ENCODE results near the gene ISCA1.

ISCA1 gene

DNA sequence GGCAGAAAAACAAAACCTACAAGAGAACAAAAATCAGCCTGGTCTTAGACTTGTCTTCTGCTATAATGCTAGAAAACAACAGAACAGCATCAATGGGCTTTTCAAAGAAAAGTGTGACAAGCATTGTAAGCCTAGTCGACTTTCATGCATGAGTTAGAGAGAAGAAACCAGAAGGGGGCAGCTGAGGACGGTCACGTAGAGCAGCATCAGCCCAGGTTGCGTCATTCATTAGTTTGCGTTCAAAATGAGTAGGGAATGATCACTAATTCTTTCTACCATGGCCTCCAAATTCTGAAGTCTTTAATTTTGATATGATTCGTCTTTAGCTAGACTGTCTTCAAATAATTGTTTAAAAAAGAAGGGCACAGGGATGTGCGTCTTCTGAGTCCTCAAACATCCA lies 4.7 kb upstream of the ISCA1 start:
- H3K4me3 ChIP-seq (replicated peaks; ENCODE audit: low read depth, low read length): no peak overlapping the region
- TF ChIP-seq, protein P1, sequence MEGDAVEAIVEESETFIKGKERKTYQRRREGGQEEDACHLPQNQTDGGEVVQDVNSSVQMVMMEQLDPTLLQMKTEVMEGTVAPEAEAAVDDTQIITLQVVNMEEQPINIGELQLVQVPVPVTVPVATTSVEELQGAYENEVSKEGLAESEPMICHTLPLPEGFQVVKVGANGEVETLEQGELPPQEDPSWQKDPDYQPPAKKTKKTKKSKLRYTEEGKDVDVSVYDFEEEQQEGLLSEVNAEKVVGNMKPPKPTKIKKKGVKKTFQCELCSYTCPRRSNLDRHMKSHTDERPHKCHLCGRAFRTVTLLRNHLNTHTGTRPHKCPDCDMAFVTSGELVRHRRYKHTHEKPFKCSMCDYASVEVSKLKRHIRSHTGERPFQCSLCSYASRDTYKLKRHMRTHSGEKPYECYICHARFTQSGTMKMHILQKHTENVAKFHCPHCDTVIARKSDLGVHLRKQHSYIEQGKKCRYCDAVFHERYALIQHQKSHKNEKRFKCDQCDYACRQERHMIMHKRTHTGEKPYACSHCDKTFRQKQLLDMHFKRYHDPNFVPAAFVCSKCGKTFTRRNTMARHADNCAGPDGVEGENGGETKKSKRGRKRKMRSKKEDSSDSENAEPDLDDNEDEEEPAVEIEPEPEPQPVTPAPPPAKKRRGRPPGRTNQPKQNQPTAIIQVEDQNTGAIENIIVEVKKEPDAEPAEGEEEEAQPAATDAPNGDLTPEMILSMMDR (IDR thresholded peaks at IDR 0.05; ENCODE audit: low read length, missing control alignments): peak; percentile 45
- peak; percentile 60 for DNase-seq (ENCODE audit: low read depth)

DNA sequence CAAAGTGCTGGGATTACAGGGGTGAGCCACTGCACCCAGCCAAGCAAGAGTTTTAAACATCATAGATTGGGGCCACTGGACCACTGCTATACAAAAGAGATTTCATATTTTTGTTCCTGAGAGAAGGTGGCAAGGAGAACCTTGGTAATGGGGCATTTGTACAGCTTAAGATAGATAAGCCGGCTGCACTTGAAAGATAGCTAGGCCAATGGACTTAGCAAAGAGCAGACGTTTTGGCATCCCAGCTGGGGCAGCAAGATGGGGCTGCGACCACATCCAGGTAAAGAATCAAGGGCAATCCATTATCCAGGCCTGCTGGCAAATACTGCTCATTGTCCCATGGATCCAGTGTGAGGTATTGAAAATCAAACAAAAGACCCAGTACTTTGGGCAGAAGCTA lies 3.9 kb upstream of the ISCA1 start:
- no peak overlapping the region for H3K4me3 ChIP-seq (replicated peaks; ENCODE audit: low read depth, low read length)
- no peak for DNase-seq (ENCODE audit: low read depth)
- TF ChIP-seq, protein P1 (IDR thresholded peaks at IDR 0.05; ENCODE audit: low read length, missing control alignments): no peak

DNA sequence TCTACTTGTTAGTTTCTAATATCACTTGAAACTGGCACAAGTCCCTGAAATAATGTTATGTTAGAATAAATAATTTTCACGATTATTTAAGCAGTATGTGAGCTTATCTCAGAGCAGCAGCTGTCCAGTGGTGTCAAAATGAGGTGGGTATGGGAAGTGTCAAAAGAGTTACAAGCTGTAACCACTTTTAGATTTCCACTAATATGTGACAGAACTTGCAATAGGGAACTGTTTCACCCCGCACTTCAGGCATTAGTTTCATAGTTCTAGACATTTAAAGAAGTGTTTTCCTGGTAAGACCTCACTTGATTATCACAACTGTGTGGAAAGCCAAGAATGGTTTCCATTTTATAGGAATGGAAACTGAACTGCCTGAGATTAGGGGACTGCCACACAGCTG lies 2.9 kb upstream of the ISCA1 start:
- DNase-seq (ENCODE audit: low read depth): no peak

DNA sequence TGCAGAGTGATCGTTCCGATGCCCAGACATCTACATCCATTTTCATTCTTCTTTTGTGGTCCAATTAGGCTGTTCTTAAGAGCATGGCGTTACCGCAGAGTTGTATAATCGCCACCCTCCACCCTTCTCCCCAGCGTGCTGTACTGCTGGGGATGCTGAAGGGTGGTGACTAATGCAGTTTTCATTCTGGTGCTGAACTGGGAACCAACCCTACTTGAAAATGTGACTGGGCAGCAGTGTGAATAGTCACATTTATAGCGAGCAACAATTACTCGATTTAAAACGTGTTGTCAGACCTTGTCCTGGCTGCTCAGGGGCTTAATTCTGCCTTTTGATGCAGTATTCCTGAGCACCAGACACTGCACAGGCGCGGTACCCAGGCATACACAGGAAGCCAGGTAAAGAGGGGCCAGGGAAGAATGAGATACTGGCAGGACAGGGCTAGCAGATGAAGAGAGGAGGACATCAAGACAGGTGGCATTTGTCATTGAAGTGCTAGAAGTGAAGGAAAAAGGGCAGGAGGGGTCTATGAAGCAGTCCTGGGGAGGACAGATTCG lies 719 bp upstream of the ISCA1 start:
- peak; percentile 79 for DNase-seq (ENCODE audit: low read depth)
- H3K4me3 ChIP-seq (replicated peaks; ENCODE audit: low read depth, low read length): peak overlapping the region; percentile 96
- TF ChIP-seq, protein P1 (IDR thresholded peaks at IDR 0.05; ENCODE audit: low read length, missing control alignments): no peak

More for the DNA sequence above, 2.9 kb upstream of the ISCA1 start:
- TF ChIP-seq, protein P1 (IDR thresholded peaks at IDR 0.05; ENCODE audit: low read length, missing control alignments): no peak
- H3K4me3 ChIP-seq (replicated peaks; ENCODE audit: low read depth, low read length): no peak overlapping the region

DNA sequence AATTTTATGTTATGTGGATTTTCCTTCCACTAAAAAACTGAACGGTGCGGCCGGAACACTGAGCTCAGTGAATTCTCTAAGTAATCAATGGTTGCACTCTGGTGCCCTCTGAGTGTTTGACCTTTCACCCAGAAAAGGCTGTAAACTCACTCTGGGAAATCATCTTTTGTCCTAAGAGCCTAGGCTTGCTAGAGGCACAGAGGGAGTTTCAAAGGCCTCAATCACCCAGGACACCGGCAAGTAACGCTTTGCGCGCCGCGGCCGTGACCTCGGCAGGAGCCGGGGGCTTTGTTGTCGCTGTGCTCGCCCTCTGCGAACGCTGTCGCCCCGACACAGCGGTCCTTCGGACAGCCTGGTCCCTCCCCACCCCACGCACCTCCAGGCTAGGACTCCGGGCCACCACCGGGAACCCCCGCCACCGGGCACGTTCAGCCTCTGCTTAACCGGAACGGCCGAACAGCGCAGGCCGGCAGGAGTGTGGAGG lies 703 bp downstream of the ISCA1 start:
- TF ChIP-seq, protein P1 (IDR thresholded peaks at IDR 0.05; ENCODE audit: low read length, missing control alignments): no peak
- peak overlapping the region; percentile 96 for H3K4me3 ChIP-seq (replicated peaks; ENCODE audit: low read depth, low read length)
- no peak for DNase-seq (ENCODE audit: low read depth)

DNA sequence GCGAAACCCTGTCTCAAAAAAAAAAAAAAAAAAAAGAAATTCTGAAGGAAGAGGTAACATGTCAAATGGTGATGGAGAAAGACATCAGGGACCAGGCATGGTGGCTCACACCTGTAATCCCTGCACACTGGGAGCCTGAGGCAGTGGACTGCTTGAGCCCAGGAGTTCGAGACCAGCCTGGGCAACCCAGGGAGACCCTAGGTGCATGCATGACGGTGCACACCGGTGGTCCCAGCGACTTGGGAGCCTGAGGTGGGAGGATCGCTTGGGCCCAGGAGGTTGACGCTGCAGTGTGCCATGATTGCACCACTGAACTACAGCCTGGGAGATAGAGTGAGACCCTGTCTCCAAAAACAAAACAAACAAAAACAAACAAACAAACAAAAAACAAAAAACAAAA lies 1.8 kb downstream of the ISCA1 start:
- DNase-seq (ENCODE audit: low read depth): no peak
- TF ChIP-seq, protein P1 (IDR thresholded peaks at IDR 0.05; ENCODE audit: low read length, missing control alignments): no peak
- H3K4me3 ChIP-seq (replicated peaks; ENCODE audit: low read depth, low read length): peak overlapping the region; percentile 96

DNA sequence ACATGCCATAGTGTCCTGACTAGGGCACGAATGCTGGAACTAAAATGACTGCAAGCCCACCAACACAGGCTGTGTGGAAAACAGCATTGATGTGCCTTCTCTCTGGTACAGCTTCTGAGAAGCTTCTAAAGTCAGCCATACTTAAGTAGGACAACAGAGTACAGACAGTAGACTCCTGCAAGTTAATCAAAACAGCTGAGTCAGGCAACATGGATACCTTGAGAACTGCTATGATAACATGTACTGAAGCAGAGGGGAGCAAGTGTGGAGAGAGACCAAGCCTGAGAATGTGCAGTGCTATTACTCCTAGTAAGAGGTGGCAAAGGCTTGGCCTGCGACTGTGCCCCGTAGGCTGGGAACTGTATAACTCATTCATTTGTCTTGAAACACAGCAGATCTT lies 2.5 kb downstream of the ISCA1 start:
- DNase-seq (ENCODE audit: low read depth): no peak
- TF ChIP-seq, protein P1 (IDR thresholded peaks at IDR 0.05; ENCODE audit: low read length, missing control alignments): no peak
- no peak overlapping the region for H3K4me3 ChIP-seq (replicated peaks; ENCODE audit: low read depth, low read length)
